A673 (cell line): ENCODE data around the gene FANCL. TPM values are rescaled to one million over a fixed set of nuclear protein-coding genes. Genes with fewer than 3 reads are reported as not detected.
A peak's percentile ranks its signal among the peaks of the same experiment; 100 is the strongest.

Experiments
- BruUV-seq: library from RNA; stranded (reverse); fragments of 400-500 nt; replicated peaks from 2 replicates; lab custom pipeline; 2021; lab: Mats Ljungman, UMichigan
- CTCF ChIA-PET: fragments of 300-600 bp; sonication (Branson Sonifier 250); formaldehyde crosslinking; loops from one replicate; lab custom pipeline; 2022; ENCODE audit warnings: antibody characterized with exemption; lab: Charles Lee
- POLR2A ChIA-PET: fragments of 300-600 bp; sonication (Branson Sonifier 250); formaldehyde crosslinking; loops from one replicate; lab custom pipeline; 2022; ENCODE audit warnings: antibody characterized with exemption; ENCODE audit not compliant: low non-redundant PET; lab: Charles Lee
- DNase-seq: peaks from one replicate; pipeline ENCODE4 v3.0.0-alpha.2; 2015; ENCODE audit warnings: low spot score
- H3K27ac ChIP-seq: fragments of 200-600 bp; sonication (generic); 2 replicates; pipeline ENCODE4 v1.5.1; 2016; ENCODE audit warnings: mixed run types, low read depth, mild to moderate bottlenecking, mixed read lengths, antibody characterized with exemption, low read length; ENCODE audit not compliant: poor library complexity, severe bottlenecking
- H3K27me3 ChIP-seq: fragments of 200-600 bp; sonication (generic); replicated peaks from 2 replicates; pipeline ENCODE4 v1.6.1; 2017; ENCODE audit warnings: mixed run types, low read depth, mild to moderate bottlenecking, mixed read lengths, antibody characterized with exemption, low read length; ENCODE audit not compliant: insufficient read depth, poor library complexity
- H3K36me3 ChIP-seq: fragments of 200-600 bp; sonication (generic); 2 replicates; pipeline ENCODE4 v1.6.1; 2016; ENCODE audit warnings: mixed run types, mild to moderate bottlenecking, mixed read lengths, antibody characterized with exemption, low read length; ENCODE audit not compliant: insufficient read depth, poor library complexity, severe bottlenecking
- H3K4me1 ChIP-seq: fragments of 200-600 bp; sonication (generic); 2 replicates; pipeline ENCODE4 v1.6.1; 2017; ENCODE audit warnings: mixed run types, mild to moderate bottlenecking, mixed read lengths, antibody characterized with exemption, low read length; ENCODE audit not compliant: insufficient read depth, poor library complexity, severe bottlenecking
- H3K4me3 ChIP-seq: fragments of 200-600 bp; sonication (generic); 2 replicates; pipeline ENCODE4 v1.5.1; 2016; ENCODE audit warnings: low read depth, mixed run types, mild to moderate bottlenecking, mixed read lengths, low read length; ENCODE audit not compliant: poor library complexity, severe bottlenecking
- H3K9me3 ChIP-seq: fragments of 200-600 bp; sonication (generic); 2 replicates; pipeline ENCODE4 v1.6.1; 2016; ENCODE audit warnings: mixed run types, low read depth, mild to moderate bottlenecking, mixed read lengths, antibody characterized with exemption, low read length; ENCODE audit not compliant: poor library complexity, severe bottlenecking
- CTCF ChIP-seq: fragments of 300-800, 200-600 bp; sonication (generic); conservative IDR thresholded peaks from 2 replicates; pipeline ENCODE4 v1.5.1; 2017; ENCODE audit warnings: low read depth, mild to moderate bottlenecking, antibody characterized with exemption, low read length, moderate library complexity, mixed read lengths
- EZH2 ChIP-seq: fragments of 200-600 bp; sonication (generic); IDR thresholded peaks from 2 replicates; pipeline ENCODE4 v1.6.1; 2017; ENCODE audit warnings: borderline replicate concordance, low read depth, mild to moderate bottlenecking, mixed read lengths, antibody characterized with exemption, low read length; ENCODE audit not compliant: poor library complexity, severe bottlenecking
- intact Hi-C: fragments of 100-400 bp; cut with micrococcal nuclease; formaldehyde crosslinking; loops from one replicate; pipeline ENCODE4 v1.10.0; 2022; ENCODE audit not compliant: unreplicated experiment
- total RNA-seq: library from RNA; stranded (reverse); gene quantifications from 2 replicates; pipeline ENCODE4 v1.2.3, GENCODE V29; 2021

FANCL gene
- total RNA-seq, 1 experiment from 2014 or later: 34.7 TPM

- ChIA-PET CTCF (no interaction called here), POLR2A (no interaction called here)
- no peak overlapping the region for H3K27ac ChIP-seq
- DNase-seq: peak; percentile 23
- no peaks in the 10 kb centered on the region for H3K9me3 ChIP-seq
- intact Hi-C loops: loop anchor here (5.0 to 10.0 kb wide), 3 partner anchors 224 to 1053 kb away; no protein-coding TSS in a partner anchor
- no peaks in the 10 kb centered on the region for H3K36me3 ChIP-seq
- H3K4me1 ChIP-seq: no peaks in the 10 kb centered on the region
- H3K27me3 ChIP-seq: no peaks in the 10 kb centered on the region
- TF ChIP-seq EZH2 (no peak), CTCF (peak; percentile 52)
- no TSS peak for BruUV-seq
- no peak overlapping the region for H3K4me3 ChIP-seq
Observed at GRCh38 chr2:58131191-58132011, 109.7 kb downstream of the FANCL start.

- no TSS peak for BruUV-seq
- Histone ChIP-seq H3K27ac (no peak overlapping the region), H3K4me1 (no peaks in the 10 kb centered on the region), H3K36me3 (no peaks in the 10 kb centered on the region), H3K9me3 (no peaks in the 10 kb centered on the region), H3K4me3 (no peak overlapping the region), H3K27me3 (no peaks in the 10 kb centered on the region)
- DNase-seq: no peak
- ChIA-PET POLR2A (no interaction called here), CTCF (no interaction called here)
- intact Hi-C loops: loop anchor here (5.0 to 10.0 kb wide), 3 partner anchors 223 to 1055 kb away; no protein-coding TSS in a partner anchor
- TF ChIP-seq EZH2: no peak
- no peak for TF ChIP-seq CTCF
Observed at GRCh38 chr2:58130238-58130637, 110.9 kb downstream of the FANCL start.

- ChIA-PET POLR2A (no interaction called here), CTCF (no interaction called here)
- no TSS peak for BruUV-seq
- DNase-seq: no peak
- Histone ChIP-seq H3K4me1 (no peaks in the 10 kb centered on the region), H3K27me3 (no peaks in the 10 kb centered on the region), H3K4me3 (no peak overlapping the region), H3K9me3 (no peaks in the 10 kb centered on the region), H3K27ac (no peak overlapping the region), H3K36me3 (no peaks in the 10 kb centered on the region)
- no peak for TF ChIP-seq CTCF
- TF ChIP-seq EZH2: no peak
- intact Hi-C loops: loop anchor here (10.0 kb wide), 1 partner anchor 372 kb away; no protein-coding TSS in a partner anchor
Observed at GRCh38 chr2:58127111-58127510, 114.0 kb downstream of the FANCL start.
